Transverse colon (tissue), 4 donors: ENCODE results near the gene GCC2.

ENCODE experiments used
- CTCF ChIP-seq, 5 experiments: fragments of 200-600 bp in 3 of 5; fragments of 450-650 bp in 2 of 5; sonication (generic) in 3 of 5; IDR thresholded peaks; 1 replicate in 2 of 5; 2 replicates in 3 of 5; pipeline ENCODE4 v1.5.1; 2016 to 2017; ENCODE audit warnings: antibody characterized with exemption in 5 of 5, inconsistent platforms in 3 of 5, mild to moderate bottlenecking in 2 of 5, moderate library complexity in 1 of 5
- EP300 ChIP-seq: sonication (generic); formaldehyde crosslinking; IDR thresholded peaks from one replicate; pipeline ENCODE4 v1.6.1; 2017; ENCODE audit warnings: antibody characterized with exemption, low read depth
- POLR2A ChIP-seq: fragments of 450-650 bp; IDR thresholded peaks from one replicate; pipeline ENCODE4 v1.6.1; 2016; ENCODE audit warnings: antibody characterized with exemption, mild to moderate bottlenecking, moderate library complexity
- POLR2AphosphoS5 ChIP-seq, 3 donors: sonication (generic); formaldehyde crosslinking; IDR thresholded peaks; one replicate each; pipeline ENCODE4 v1.6.1; 2016; ENCODE audit warnings: antibody characterized with exemption in 3 of 3

- no peak for TF ChIP-seq CTCF (IDR thresholded peaks at IDR 0.05)
- TF ChIP-seq EP300: no peak
- TF ChIP-seq POLR2A: no peak
- no peak for TF ChIP-seq POLR2AphosphoS5 (IDR thresholded peaks at IDR 0.05)
Measured at GRCh38 chr2:108407864-108408729, 40.9 kb upstream of the GCC2 start.
